ENCODE results near the gene ZNF219. TPM values are rescaled to one million over a fixed set of nuclear protein-coding genes. Genes with fewer than 3 reads are reported as not detected.
A peak's percentile ranks its signal among the peaks of the same experiment; 100 is the strongest.

Gene ZNF219
- total and polyA plus RNA-seq, 2 of the 13 experiments (the other 11 are each of a cell fraction or from before 2014, with no cell fraction given) = 34.5 to 36.6 TPM

GRCh38 chr14:21071225-21072030 is 27.0 kb downstream of the ZNF219 start (continued):
- 0 out of 2 replicates have a peak, but pooled peaks have one; percentile 9 for TF ChIP-seq ZNF770 (CRISPR knock-in tag; IDR thresholded peaks at IDR 0.05)
- no peak for TF ChIP-seq RFX3 (CRISPR knock-in tag; IDR thresholded peaks at IDR 0.05)
- no peak for TF ChIP-seq CREM (IDR thresholded peaks at IDR 0.05)
- TF ChIP-seq CREM (CRISPR knock-in tag; IDR thresholded peaks at IDR 0.05) = no peak
- no peak; the same call in 1 of the 2 replicates for TF ChIP-seq FOXA3 (CRISPR knock-in tag; IDR thresholded peaks at IDR 0.05)
- TF ChIP-seq ZNF354B (CRISPR knock-in tag; IDR thresholded peaks at IDR 0.05) = no peak
- peak; percentile 55 for TF ChIP-seq PHF20 (CRISPR knock-in tag; IDR thresholded peaks at IDR 0.05)
- 0 out of 2 replicates have a peak, but pooled peaks have one; percentile 45 for TF ChIP-seq ZFP41 (CRISPR knock-in tag; IDR thresholded peaks at IDR 0.05; ENCODE audit: borderline replicate concordance)
- no peak for TF ChIP-seq LRRFIP1 (CRISPR knock-in tag; conservative IDR thresholded peaks at IDR 0.05)
- TF ChIP-seq ZFP36 (IDR thresholded peaks at IDR 0.05; ENCODE audit: borderline replicate concordance, low read depth, low read length, partially characterized antibody) = no peak
- TF ChIP-seq ZNF253 (CRISPR knock-in tag; IDR thresholded peaks at IDR 0.05; ENCODE audit: borderline replicate concordance) = 0 out of 2 replicates have a peak, but pooled peaks have one; percentile 3
- no peak for TF ChIP-seq HNRNPUL1 (IDR thresholded peaks at IDR 0.05; ENCODE audit: low read depth, low read length)
- peak; percentile 69; the same call in 1 of the 2 replicates for TF ChIP-seq SP4 (CRISPR knock-in tag; IDR thresholded peaks at IDR 0.05)
- peak; percentile 25; the same call in 1 of the 2 replicates for TF ChIP-seq NRL (CRISPR knock-in tag; IDR thresholded peaks at IDR 0.05; ENCODE audit: borderline replicate concordance)
- TF ChIP-seq PCBP1 (IDR thresholded peaks at IDR 0.05; ENCODE audit: borderline replicate concordance, low read depth, low read length) = peak; percentile 77; the same call in 1 of the 2 replicates
- TF ChIP-seq AHR (CRISPR knock-in tag; IDR thresholded peaks at IDR 0.05) = 0 out of 2 replicates have a peak, but pooled peaks have one; percentile 67
- TF ChIP-seq PLSCR1 (CRISPR knock-in tag; IDR thresholded peaks at IDR 0.05; ENCODE audit: borderline replicate concordance) = no peak
- TF ChIP-seq ZNF362 (CRISPR knock-in tag; IDR thresholded peaks at IDR 0.05; ENCODE audit: borderline replicate concordance) = no peak
- TF ChIP-seq STAT5B (CRISPR knock-in tag; IDR thresholded peaks at IDR 0.05) = no peak
- TF ChIP-seq ETV5 (CRISPR knock-in tag; IDR thresholded peaks at IDR 0.05; ENCODE audit: borderline replicate concordance) = peak; percentile 60
- peak; percentile 68; the same call in 1 of the 2 replicates for TF ChIP-seq SPEN (CRISPR knock-in tag; IDR thresholded peaks at IDR 0.05; ENCODE audit: low read depth)
- TF ChIP-seq ZNF331 (CRISPR knock-in tag; IDR thresholded peaks at IDR 0.05) = 0 out of 2 replicates have a peak, but pooled peaks have one; percentile 40
- TF ChIP-seq NR2F2 (IDR thresholded peaks at IDR 0.05; ENCODE audit: borderline replicate concordance, low read depth) = no peak

All from HepG2 (cell line).